PFSK-1 (cell line): ENCODE data around the gene FIGNL2.

ENCODE experiments used
- FOXP2 ChIP-seq: optimal IDR thresholded peaks from 2 replicates; pipeline ENCODE3; 2011; ENCODE audit warnings: borderline replicate concordance, control low read depth, inconsistent platforms; ENCODE audit not compliant: insufficient read depth; ENCODE audit errors: extremely low read length, extremely low read depth
- POLR2AphosphoS5 ChIP-seq: IDR thresholded peaks from 2 replicates; pipeline ENCODE4 v1.6.1; 2012; ENCODE audit warnings: low read depth, mild to moderate bottlenecking, control low read depth, low read length, moderate library complexity
- SIN3A ChIP-seq: IDR thresholded peaks from 2 replicates; pipeline ENCODE4 v1.6.1; 2012; ENCODE audit warnings: mild to moderate bottlenecking, low read length, moderate library complexity, borderline replicate concordance; ENCODE audit not compliant: insufficient read depth
- TAF1 ChIP-seq: IDR thresholded peaks from 2 replicates; pipeline ENCODE4 v1.6.1; 2012; ENCODE audit warnings: low read length, control low read depth, borderline replicate concordance; ENCODE audit not compliant: insufficient read depth
- TF ChIP-seq, protein P1 (sequence below), 2 experiments: IDR thresholded peaks; 2 replicates each; pipeline versions ENCODE4 v1.6.1 to v1.8.0; 2011 to 2012; ENCODE audit warnings: low read depth in 2 of 2, low read length in 2 of 2, control low read depth in 1 of 2, inconsistent platforms in 1 of 2, mild to moderate bottlenecking in 1 of 2, moderate library complexity in 1 of 2; ENCODE audit not compliant: insufficient read depth in 1 of 2

Gene FIGNL2

DNA sequence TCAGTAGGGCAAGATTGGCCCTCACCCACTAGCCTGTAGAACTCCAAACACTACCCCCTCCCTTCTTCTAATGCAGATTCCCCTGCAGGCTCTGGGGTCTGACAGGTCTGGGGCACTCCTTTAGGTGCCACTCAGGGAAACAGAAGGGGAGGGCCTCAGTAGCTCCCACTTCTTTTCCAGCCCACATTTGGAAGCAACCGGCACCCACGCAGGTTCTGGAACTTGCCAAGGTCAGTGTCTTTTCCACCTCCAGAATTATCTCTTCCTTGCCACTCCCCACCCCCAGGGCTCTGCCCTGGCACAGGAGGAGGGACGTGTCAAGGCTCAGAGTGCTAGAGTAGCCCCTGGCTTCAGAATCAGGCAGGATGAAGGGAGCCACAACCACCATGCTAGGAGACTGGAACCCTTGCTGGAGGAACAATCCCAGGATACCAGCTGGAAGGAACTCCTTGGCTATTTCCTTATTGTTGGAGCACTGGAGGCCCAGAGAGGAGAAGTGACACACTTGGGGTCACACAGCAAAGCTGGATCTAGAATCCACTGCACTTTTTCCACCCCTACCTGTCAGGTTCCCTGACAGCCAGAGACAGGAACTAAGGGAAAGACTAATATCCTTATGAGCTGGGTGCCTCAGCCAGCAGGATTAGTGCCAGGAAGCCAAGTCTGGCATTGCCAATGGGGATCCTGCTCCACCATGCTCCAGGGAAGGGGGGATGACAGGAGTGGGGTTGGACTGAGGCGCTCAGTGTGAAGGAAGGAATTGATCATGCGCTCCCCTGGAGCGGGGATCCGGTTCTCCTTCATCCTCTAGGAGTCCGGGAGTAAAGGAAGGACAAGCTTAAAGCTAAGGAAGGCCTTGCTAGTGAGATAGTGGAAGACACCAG lies 1.8 kb upstream of the FIGNL2 start:
- TF ChIP-seq SIN3A: no peak

DNA sequence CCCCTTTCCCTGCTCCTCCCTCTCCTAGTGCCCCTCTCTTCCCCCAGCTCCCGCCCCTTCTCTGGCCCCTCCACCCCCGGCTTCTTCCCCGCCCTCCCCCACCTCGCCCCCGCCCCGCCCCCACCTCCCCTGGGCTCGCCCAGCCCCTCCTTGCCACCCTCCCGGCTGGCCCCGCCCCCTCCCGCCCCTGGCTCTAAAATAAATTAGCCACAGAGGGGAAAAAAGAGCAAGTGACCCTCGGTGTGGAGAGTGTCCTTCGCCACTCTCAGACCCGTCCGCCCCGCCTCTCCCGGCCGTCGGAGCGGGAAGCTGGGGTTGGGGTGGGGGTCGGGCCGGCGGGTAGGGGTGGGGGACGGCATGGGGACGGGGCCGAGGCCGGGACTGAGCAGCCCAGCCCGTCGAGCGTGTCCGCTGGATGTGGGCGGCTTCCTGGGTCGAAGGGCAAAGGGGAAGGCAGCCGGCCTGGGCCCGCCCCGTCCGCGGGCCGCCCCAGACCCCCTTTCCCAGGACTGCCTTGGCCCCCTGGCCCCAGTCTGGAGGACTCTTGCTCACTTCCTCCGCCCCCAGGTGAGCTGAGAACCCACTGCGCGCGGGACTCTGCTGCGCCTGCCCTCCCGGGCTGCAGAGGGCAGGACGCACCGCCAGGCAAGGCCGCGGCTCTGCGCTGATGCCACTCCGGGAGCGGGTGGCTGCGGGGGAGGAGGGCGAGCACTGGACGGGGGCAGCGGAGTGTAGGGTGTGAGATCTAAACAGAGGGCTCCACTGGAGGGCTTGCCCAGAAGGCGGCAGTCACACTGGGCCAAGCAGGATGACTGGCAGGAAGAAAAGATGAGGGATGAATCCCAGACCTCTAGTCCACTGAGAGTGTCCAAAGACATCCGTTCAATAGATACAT lies 570 bp upstream of the FIGNL2 start:
- TF ChIP-seq FOXP2 (no peak), POLR2AphosphoS5 (no peak), SIN3A (no peak), TAF1 (no peak)
- TF ChIP-seq, protein P1, sequence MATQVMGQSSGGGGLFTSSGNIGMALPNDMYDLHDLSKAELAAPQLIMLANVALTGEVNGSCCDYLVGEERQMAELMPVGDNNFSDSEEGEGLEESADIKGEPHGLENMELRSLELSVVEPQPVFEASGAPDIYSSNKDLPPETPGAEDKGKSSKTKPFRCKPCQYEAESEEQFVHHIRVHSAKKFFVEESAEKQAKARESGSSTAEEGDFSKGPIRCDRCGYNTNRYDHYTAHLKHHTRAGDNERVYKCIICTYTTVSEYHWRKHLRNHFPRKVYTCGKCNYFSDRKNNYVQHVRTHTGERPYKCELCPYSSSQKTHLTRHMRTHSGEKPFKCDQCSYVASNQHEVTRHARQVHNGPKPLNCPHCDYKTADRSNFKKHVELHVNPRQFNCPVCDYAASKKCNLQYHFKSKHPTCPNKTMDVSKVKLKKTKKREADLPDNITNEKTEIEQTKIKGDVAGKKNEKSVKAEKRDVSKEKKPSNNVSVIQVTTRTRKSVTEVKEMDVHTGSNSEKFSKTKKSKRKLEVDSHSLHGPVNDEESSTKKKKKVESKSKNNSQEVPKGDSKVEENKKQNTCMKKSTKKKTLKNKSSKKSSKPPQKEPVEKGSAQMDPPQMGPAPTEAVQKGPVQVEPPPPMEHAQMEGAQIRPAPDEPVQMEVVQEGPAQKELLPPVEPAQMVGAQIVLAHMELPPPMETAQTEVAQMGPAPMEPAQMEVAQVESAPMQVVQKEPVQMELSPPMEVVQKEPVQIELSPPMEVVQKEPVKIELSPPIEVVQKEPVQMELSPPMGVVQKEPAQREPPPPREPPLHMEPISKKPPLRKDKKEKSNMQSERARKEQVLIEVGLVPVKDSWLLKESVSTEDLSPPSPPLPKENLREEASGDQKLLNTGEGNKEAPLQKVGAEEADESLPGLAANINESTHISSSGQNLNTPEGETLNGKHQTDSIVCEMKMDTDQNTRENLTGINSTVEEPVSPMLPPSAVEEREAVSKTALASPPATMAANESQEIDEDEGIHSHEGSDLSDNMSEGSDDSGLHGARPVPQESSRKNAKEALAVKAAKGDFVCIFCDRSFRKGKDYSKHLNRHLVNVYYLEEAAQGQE (IDR thresholded peaks at IDR 0.05; ENCODE audit: insufficient read depth in 1 of 2, low read depth in 2 of 2, low read length in 2 of 2): no peak

DNA sequence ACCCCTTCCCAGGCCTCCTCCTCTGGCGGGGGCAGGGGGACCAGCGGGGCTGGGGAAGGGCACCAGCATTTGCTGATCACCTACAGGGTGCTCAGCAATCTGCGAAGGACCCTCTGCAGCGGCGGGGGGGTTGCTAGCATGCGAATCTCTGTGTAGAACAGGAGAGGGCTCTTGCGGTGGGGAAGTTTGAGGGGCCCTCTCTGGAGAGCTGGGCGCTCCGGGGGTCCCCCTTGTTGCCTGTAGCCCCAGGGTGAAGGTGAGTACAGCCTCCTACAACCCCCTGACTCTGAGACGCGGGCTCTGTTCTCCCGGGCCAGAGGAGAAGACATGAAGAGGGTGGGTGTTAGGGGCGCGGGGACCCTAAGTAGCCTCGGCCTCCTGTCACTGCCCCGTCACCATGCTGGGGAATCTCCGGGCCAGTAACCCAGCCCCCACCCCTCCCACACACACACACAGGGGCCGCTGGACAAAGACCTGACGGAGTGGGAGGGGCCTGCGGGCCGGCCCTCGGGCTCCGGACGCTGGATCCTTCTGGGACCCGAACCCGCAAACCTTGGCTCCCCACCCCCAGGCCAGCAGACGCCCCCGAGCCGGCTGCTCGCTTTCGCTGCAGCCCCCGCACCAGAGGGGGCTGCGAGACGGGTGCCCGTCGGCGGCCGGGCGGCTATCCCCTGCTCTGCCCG lies 734 bp downstream of the FIGNL2 start:
- TF ChIP-seq, protein P1 (IDR thresholded peaks at IDR 0.05; ENCODE audit: insufficient read depth in 1 of 2, low read depth in 2 of 2, low read length in 2 of 2): no peak
- no peak for TF ChIP-seq POLR2AphosphoS5
- TF ChIP-seq TAF1: no peak
- no peak for TF ChIP-seq SIN3A
- no peak for TF ChIP-seq FOXP2

DNA sequence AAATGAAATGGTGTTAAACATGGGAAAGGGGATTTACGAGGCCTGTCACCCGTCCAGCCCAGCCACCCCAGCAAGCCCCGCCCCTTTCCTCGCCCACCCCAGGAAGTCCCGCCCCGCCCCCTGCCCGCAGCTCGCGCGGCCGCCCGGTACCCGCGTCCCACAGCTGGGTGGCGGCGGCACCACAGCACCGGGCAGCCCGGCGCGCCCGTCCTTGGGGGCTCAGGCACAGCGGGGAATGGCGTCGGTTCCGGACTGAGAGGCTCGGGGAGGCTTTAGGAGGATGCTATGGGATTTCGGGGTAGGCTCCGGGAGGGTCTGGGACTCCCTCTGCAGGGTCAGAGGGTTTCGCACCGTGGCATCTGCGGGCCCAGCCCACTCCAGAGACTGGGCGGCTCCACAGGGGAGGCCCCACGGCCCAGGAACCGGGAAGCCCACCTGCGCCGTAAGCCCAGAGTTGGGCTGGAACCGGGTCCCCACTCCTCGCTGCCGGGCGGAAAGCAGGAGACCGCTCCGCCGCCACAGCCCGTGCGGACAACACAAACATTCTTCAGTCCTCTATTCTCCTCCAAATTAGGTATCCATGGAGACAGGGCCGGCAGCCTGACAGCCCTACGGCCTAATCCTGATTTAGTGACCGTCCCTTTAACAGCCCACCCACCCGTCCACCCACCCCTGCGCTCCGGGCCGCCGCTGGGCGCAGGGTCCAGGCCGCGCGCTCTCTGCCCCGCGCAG lies 1.4 kb downstream of the FIGNL2 start:
- TF ChIP-seq TAF1 (no peak), SIN3A (no peak), FOXP2 (no peak), POLR2AphosphoS5 (no peak)
- TF ChIP-seq, protein P1 (IDR thresholded peaks at IDR 0.05; ENCODE audit: insufficient read depth in 1 of 2, low read depth in 2 of 2, low read length in 2 of 2): no peak

DNA sequence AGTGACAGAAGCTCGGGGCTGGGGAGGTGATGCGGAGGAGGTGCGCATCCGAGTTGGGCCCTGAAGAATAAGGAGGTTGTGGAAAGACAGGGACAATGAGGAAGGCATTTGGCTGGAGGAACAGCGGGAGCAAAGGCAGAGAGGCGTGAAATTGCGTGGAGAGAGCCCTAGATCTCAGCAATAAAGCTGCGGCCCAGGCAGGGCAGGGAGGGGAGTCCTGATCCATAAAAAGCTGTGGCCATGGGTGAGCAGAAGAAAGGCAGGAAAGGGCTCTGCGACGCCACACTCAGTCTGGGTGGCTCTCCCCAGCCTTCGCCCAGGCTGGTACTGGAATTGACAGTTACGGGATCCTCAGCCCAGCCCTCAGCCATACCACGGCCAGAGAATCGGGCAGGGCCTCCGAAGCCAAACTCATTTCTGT lies 2.2 kb downstream of the FIGNL2 start:
- TF ChIP-seq POLR2AphosphoS5 (no peak), FOXP2 (no peak), SIN3A (no peak), TAF1 (no peak)
- TF ChIP-seq, protein P1 (IDR thresholded peaks at IDR 0.05; ENCODE audit: insufficient read depth in 1 of 2, low read depth in 2 of 2, low read length in 2 of 2): no peak
